Mammary epithelial cell (primary cell): ENCODE data around the gene RPTN.

Source experiments
- CTCF ChIP-seq, 2 donors: IDR thresholded peaks in 1 of 2; conservative IDR thresholded peaks in 1 of 2; 2 replicates each; pipeline ENCODE4 v1.5.1; 2011 to 2012; ENCODE audit warnings: inconsistent platforms in 2 of 2, low read length in 2 of 2, mild to moderate bottlenecking in 2 of 2, control low read depth in 1 of 2, low read depth in 1 of 2; ENCODE audit not compliant: insufficient read depth in 1 of 2; ENCODE audit errors: extremely low read depth in 1 of 2
- EZH2 ChIP-seq: IDR thresholded peaks from 2 replicates; pipeline ENCODE4 v1.6.1; 2012; ENCODE audit warnings: low read length, inconsistent platforms, borderline replicate concordance

- TF ChIP-seq CTCF (conservative IDR thresholded peaks at IDR 0.05 in 1 of 2, IDR thresholded peaks at IDR 0.05 in 1 of 2; ENCODE audit: extremely low read depth in 1 of 2, insufficient read depth in 1 of 2, low read depth in 1 of 2, low read length in 2 of 2) = no peak
- peak; percentile 43 for TF ChIP-seq EZH2
These were observed 49.6 kb downstream of the RPTN start for GRCh38 chr1:152109231-152109997.
